K562 (cell line): ENCODE data around the gene ENTPD3. TPM values are rescaled to one million over a fixed set of nuclear protein-coding genes. Genes with fewer than 3 reads are reported as not detected.
A peak's percentile ranks its signal among the peaks of the same experiment; 100 is the strongest.

Experiments
- AFF4 ChIP-seq: sonication (generic); formaldehyde crosslinking; IDR thresholded peaks from 2 replicates; pipeline ENCODE4 v1.8.0; 2023; ENCODE audit warnings: mild to moderate bottlenecking, missing genetic modification reagents
- ASH1L ChIP-seq: fragments of 450-650 bp; IDR thresholded peaks from 2 replicates; pipeline ENCODE4 v1.6.1; 2018; ENCODE audit warnings: borderline replicate concordance, mild to moderate bottlenecking, low read depth; ENCODE audit not compliant: partially characterized antibody
- DMBX1 ChIP-seq: fragments of 250-450 bp; sonication (Bioruptor Pico); IDR thresholded peaks from 2 replicates; pipeline ENCODE4 v1.8.0; 2022; ENCODE audit warnings: inconsistent platforms, mild to moderate bottlenecking, moderate library complexity, borderline replicate concordance
- WHSC1 ChIP-seq: IDR thresholded peaks from one replicate; pipeline ENCODE4 v1.6.1; 2012; ENCODE audit warnings: low read length, control low read depth, inconsistent platforms
- ZBTB9 ChIP-seq: fragments of 450-650 bp; formaldehyde crosslinking; IDR thresholded peaks from 2 replicates; pipeline ENCODE4 v1.4.0; 2020; ENCODE audit warnings: mild to moderate bottlenecking, moderate library complexity
- polyA plus RNA-seq, 8 experiments: library from polyadenylated mRNA; depleted of rRNA in 4 of 8; stranded (reverse) in 5 of 8; unstranded in 3 of 8; fragments of >200 nt; fragmentation: Nextera tagmentation in 2 of 8; fragmentation: Illumina TruSeq in 1 of 8; extraction: Ambion mirVana in 2 of 8; extraction: Trizol in 1 of 8; gene quantifications; 2 replicates each; pipeline versions ENCODE4 v1.2.1 to v1.2.3, GENCODE V29; 2011 to 2014; ENCODE audit warnings: inconsistent platforms in 1 of 8, missing spikeins in 1 of 8
- total RNA-seq, 7 experiments: library from RNA; depleted of rRNA in 6 of 7; stranded (reverse); fragments of >200 nt in 6 of 7; fragmentation: Illumina TruSeq in 2 of 7; extraction: Trizol in 2 of 7; gene quantifications; 2 replicates each; pipeline versions ENCODE4 v1.2.1 to v1.2.3, GENCODE V29; 2011 to 2021; ENCODE audit warnings: low replicate concordance in 1 of 7
- TF ChIP-seq, protein P1 (sequence below): IDR thresholded peaks from 2 replicates; pipeline ENCODE4 v1.6.1; 2011; ENCODE audit warnings: borderline replicate concordance, low read depth, mild to moderate bottlenecking, moderate library complexity, low read length; ENCODE audit not compliant: insufficient read depth, poor library complexity, severe bottlenecking
- TF ChIP-seq, protein P2 (sequence below), 2 experiments: fragments of 450-650 bp in 1 of 2; sonication (generic) in 1 of 2; formaldehyde crosslinking in 1 of 2; IDR thresholded peaks; 2 replicates each; pipeline versions ENCODE4 v1.7.1 to v1.9.0; 2016 to 2022; ENCODE audit warnings: inconsistent platforms in 1 of 2, mild to moderate bottlenecking in 1 of 2, missing genetic modification reagents in 1 of 2

The ENTPD3 gene
- total and polyA plus RNA-seq, 9 of the 15 experiments (the other 6 are each of a cell fraction or from before 2014, with no cell fraction given), result 0.23 to 2.1 (median 0.58) TPM

- peak; percentile 19; the same call in 1 of the 2 replicates for TF ChIP-seq ZBTB9 (CRISPR knock-in tag)
- no peak for TF ChIP-seq DMBX1 (CRISPR knock-in tag)
- TF ChIP-seq, protein P1, sequence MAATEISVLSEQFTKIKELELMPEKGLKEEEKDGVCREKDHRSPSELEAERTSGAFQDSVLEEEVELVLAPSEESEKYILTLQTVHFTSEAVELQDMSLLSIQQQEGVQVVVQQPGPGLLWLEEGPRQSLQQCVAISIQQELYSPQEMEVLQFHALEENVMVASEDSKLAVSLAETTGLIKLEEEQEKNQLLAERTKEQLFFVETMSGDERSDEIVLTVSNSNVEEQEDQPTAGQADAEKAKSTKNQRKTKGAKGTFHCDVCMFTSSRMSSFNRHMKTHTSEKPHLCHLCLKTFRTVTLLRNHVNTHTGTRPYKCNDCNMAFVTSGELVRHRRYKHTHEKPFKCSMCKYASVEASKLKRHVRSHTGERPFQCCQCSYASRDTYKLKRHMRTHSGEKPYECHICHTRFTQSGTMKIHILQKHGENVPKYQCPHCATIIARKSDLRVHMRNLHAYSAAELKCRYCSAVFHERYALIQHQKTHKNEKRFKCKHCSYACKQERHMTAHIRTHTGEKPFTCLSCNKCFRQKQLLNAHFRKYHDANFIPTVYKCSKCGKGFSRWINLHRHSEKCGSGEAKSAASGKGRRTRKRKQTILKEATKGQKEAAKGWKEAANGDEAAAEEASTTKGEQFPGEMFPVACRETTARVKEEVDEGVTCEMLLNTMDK, result no peak
- no peak for TF ChIP-seq AFF4 (CRISPR knock-in tag)
- TF ChIP-seq, protein P2, sequence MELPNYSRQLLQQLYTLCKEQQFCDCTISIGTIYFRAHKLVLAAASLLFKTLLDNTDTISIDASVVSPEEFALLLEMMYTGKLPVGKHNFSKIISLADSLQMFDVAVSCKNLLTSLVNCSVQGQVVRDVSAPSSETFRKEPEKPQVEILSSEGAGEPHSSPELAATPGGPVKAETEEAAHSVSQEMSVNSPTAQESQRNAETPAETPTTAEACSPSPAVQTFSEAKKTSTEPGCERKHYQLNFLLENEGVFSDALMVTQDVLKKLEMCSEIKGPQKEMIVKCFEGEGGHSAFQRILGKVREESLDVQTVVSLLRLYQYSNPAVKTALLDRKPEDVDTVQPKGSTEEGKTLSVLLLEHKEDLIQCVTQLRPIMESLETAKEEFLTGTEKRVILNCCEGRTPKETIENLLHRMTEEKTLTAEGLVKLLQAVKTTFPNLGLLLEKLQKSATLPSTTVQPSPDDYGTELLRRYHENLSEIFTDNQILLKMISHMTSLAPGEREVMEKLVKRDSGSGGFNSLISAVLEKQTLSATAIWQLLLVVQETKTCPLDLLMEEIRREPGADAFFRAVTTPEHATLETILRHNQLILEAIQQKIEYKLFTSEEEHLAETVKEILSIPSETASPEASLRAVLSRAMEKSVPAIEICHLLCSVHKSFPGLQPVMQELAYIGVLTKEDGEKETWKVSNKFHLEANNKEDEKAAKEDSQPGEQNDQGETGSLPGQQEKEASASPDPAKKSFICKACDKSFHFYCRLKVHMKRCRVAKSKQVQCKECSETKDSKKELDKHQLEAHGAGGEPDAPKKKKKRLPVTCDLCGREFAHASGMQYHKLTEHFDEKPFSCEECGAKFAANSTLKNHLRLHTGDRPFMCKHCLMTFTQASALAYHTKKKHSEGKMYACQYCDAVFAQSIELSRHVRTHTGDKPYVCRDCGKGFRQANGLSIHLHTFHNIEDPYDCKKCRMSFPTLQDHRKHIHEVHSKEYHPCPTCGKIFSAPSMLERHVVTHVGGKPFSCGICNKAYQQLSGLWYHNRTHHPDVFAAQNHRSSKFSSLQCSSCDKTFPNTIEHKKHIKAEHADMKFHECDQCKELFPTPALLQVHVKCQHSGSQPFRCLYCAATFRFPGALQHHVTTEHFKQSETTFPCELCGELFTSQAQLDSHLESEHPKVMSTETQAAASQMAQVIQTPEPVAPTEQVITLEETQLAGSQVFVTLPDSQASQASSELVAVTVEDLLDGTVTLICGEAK (IDR thresholded peaks at IDR 0.05), result no peak
- TF ChIP-seq, protein P2 (CRISPR knock-in tag; IDR thresholded peaks at IDR 0.05), result no peak
- TF ChIP-seq ASH1L, result no peak
- no peak for TF ChIP-seq WHSC1
These were observed 20.5 kb upstream of the ENTPD3 start (continued) for GRCh38 chr3:40366203-40367162.
